ENCODE measurements around the gene KRT72. TPM values are rescaled to one million over a fixed set of nuclear protein-coding genes. Genes with fewer than 3 reads are reported as not detected.

Gene KRT72
- polyA plus RNA-seq, 1 donor from 2014 or later, result not detected

DNA sequence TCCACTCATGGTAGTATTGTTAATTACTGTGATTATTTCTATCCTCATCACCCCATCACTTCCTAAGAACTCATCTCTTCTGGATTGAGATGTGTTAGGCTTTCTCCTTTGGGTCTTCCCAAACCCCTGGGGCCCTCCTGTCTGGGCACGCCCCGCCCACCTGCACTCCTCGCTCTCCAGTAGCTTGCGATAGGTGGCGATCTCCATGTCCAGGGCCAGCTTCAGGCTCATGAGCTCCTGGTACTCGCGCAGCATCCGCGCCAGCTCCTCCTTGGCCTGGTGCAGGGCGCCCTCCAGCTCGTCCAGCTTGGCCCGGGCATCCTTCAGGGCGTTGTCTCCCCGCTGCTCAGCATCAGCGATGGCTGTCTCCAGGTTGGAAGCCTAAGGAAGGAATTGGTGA, 55.1 kb downstream of the KRT72 start:
- no peak overlapping the region for H2AFZ ChIP-seq (ENCODE audit: low read depth, low read length)
- no peaks in the 10 kb centered on the region for H3K9me2 ChIP-seq (ENCODE audit: insufficient read depth, low read length)
- no peaks in the 10 kb centered on the region for H3K79me2 ChIP-seq (replicated peaks; ENCODE audit: insufficient read depth, low read length)

DNA sequence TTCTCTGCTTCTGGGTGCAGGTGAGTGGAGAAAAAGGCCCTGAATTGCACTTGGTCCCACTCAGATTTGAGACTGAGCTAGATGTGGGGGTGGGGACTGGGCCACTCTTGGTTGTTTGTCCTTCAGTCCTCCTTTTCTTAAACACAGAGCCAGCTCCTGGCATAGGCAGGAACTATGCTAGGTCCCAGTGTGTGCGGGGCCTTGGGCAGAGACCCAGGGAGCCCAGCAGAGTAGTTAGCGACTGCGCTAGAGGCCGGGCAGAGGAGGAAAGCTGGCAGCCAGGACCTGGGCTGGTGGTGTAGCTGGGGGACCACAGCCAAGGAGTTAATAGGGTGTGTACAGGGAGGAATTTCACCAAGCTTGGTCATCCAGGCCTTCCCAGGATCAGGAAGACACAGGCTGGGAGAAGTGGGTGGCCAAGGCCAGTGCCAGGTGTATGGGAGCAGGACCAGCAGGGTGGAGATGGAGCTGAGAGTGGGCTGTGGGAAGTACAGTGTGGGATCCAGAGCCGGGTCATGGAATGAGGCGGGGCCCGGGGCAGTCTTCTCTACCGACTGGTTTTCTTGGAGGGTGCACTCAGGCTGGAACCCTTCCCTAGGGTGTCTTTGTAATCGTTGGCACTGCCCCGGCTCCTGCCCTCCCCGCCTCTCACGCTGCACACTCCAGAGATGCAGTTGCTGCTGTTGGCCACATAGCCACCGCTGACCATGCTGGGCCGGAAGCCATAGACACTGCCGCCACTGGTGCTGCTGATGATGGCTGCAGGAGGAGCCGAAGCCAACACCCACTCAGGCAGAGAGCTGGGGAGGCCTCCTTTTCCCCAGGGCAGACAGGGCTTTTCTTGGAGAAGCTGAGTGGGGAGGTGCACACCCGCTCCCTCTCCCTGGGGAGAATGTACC, 57.0 kb downstream of the KRT72 start:
- H3K4me2 ChIP-seq (ENCODE audit: low read length), result no peak overlapping the region
- H4K20me1 ChIP-seq (ENCODE audit: insufficient read depth), result no peaks in the 10 kb centered on the region
- no peak for TF ChIP-seq MXI1 (conservative IDR thresholded peaks at IDR 0.05; ENCODE audit: poor library complexity, severe bottlenecking)
- TF ChIP-seq POLR2AphosphoS5 (IDR thresholded peaks at IDR 0.05), result no peak
- TF ChIP-seq EZH2 (IDR thresholded peaks at IDR 0.05; ENCODE audit: borderline replicate concordance, insufficient read depth, low read length, poor library complexity, severe bottlenecking), result no peak
- no peak for TF ChIP-seq EP300 (conservative IDR thresholded peaks at IDR 0.05; ENCODE audit: poor library complexity, severe bottlenecking)
- TF ChIP-seq, protein P1, sequence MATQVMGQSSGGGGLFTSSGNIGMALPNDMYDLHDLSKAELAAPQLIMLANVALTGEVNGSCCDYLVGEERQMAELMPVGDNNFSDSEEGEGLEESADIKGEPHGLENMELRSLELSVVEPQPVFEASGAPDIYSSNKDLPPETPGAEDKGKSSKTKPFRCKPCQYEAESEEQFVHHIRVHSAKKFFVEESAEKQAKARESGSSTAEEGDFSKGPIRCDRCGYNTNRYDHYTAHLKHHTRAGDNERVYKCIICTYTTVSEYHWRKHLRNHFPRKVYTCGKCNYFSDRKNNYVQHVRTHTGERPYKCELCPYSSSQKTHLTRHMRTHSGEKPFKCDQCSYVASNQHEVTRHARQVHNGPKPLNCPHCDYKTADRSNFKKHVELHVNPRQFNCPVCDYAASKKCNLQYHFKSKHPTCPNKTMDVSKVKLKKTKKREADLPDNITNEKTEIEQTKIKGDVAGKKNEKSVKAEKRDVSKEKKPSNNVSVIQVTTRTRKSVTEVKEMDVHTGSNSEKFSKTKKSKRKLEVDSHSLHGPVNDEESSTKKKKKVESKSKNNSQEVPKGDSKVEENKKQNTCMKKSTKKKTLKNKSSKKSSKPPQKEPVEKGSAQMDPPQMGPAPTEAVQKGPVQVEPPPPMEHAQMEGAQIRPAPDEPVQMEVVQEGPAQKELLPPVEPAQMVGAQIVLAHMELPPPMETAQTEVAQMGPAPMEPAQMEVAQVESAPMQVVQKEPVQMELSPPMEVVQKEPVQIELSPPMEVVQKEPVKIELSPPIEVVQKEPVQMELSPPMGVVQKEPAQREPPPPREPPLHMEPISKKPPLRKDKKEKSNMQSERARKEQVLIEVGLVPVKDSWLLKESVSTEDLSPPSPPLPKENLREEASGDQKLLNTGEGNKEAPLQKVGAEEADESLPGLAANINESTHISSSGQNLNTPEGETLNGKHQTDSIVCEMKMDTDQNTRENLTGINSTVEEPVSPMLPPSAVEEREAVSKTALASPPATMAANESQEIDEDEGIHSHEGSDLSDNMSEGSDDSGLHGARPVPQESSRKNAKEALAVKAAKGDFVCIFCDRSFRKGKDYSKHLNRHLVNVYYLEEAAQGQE (IDR thresholded peaks at IDR 0.05; ENCODE audit: borderline replicate concordance), result no peak
- no peak for TF ChIP-seq RAD21 (conservative IDR thresholded peaks at IDR 0.05)
- no peak for TF ChIP-seq SMC3 (conservative IDR thresholded peaks at IDR 0.05; ENCODE audit: poor library complexity)
- no peak for TF ChIP-seq TAF1 (IDR thresholded peaks at IDR 0.05; ENCODE audit: low read depth)
- TF ChIP-seq, protein P2, sequence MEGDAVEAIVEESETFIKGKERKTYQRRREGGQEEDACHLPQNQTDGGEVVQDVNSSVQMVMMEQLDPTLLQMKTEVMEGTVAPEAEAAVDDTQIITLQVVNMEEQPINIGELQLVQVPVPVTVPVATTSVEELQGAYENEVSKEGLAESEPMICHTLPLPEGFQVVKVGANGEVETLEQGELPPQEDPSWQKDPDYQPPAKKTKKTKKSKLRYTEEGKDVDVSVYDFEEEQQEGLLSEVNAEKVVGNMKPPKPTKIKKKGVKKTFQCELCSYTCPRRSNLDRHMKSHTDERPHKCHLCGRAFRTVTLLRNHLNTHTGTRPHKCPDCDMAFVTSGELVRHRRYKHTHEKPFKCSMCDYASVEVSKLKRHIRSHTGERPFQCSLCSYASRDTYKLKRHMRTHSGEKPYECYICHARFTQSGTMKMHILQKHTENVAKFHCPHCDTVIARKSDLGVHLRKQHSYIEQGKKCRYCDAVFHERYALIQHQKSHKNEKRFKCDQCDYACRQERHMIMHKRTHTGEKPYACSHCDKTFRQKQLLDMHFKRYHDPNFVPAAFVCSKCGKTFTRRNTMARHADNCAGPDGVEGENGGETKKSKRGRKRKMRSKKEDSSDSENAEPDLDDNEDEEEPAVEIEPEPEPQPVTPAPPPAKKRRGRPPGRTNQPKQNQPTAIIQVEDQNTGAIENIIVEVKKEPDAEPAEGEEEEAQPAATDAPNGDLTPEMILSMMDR (IDR thresholded peaks at IDR 0.05; ENCODE audit: poor library complexity, severe bottlenecking), result no peak
- H3K9me2 ChIP-seq (ENCODE audit: insufficient read depth, low read length), result no peaks in the 10 kb centered on the region
- no peaks in the 10 kb centered on the region for H3K36me3 ChIP-seq (ENCODE audit: insufficient read depth, low read length)
- no peak overlapping the region for H2AFZ ChIP-seq (ENCODE audit: low read depth, low read length)
- H3K9ac ChIP-seq (ENCODE audit: low read length), result no peak overlapping the region
- no peaks in the 10 kb centered on the region for H3K27me3 ChIP-seq (ENCODE audit: insufficient read depth, low read depth, low read length)
- no peaks in the 10 kb centered on the region for H3F3A ChIP-seq (ENCODE audit: insufficient read depth, low read length, poor library complexity, severe bottlenecking)
- H3K4me3 ChIP-seq (ENCODE audit: low read length), result no peak overlapping the region
- H3K27ac ChIP-seq (ENCODE audit: low read length), result no peak overlapping the region
- no peaks in the 10 kb centered on the region for H3K79me2 ChIP-seq (replicated peaks; ENCODE audit: insufficient read depth, low read length)
- H3K9me3 ChIP-seq (ENCODE audit: low read length), result no peaks in the 10 kb centered on the region

More for the DNA sequence above, 55.1 kb downstream of the KRT72 start:
- Histone ChIP-seq H3K4me3 (ENCODE audit: low read length) (no peak overlapping the region), H4K20me1 (ENCODE audit: insufficient read depth) (no peaks in the 10 kb centered on the region), H3K9ac (ENCODE audit: low read length) (no peak overlapping the region), H3K27ac (ENCODE audit: low read length) (no peak overlapping the region), H3K36me3 (ENCODE audit: insufficient read depth, low read length) (no peaks in the 10 kb centered on the region), H3K4me2 (ENCODE audit: low read length) (no peak overlapping the region), H3F3A (ENCODE audit: insufficient read depth, low read length, poor library complexity, severe bottlenecking) (no peaks in the 10 kb centered on the region), H3K27me3 (ENCODE audit: insufficient read depth, low read depth, low read length) (no peaks in the 10 kb centered on the region), H3K9me3 (ENCODE audit: low read length) (no peaks in the 10 kb centered on the region)
- TF ChIP-seq RAD21 (conservative IDR thresholded peaks at IDR 0.05) (no peak), EP300 (conservative IDR thresholded peaks at IDR 0.05; ENCODE audit: poor library complexity, severe bottlenecking) (no peak), SMC3 (conservative IDR thresholded peaks at IDR 0.05; ENCODE audit: poor library complexity) (no peak), POLR2AphosphoS5 (IDR thresholded peaks at IDR 0.05) (no peak), MXI1 (conservative IDR thresholded peaks at IDR 0.05; ENCODE audit: poor library complexity, severe bottlenecking) (no peak), TAF1 (IDR thresholded peaks at IDR 0.05; ENCODE audit: low read depth) (no peak), EZH2 (IDR thresholded peaks at IDR 0.05; ENCODE audit: borderline replicate concordance, insufficient read depth, low read length, poor library complexity, severe bottlenecking) (no peak)
- TF ChIP-seq, protein P1 (IDR thresholded peaks at IDR 0.05; ENCODE audit: borderline replicate concordance), result no peak
- TF ChIP-seq, protein P2 (IDR thresholded peaks at IDR 0.05; ENCODE audit: poor library complexity, severe bottlenecking), result no peak
